GM18873 (cell line): Measurements from ENCODE around the gene TEX35.

Experiments used
- ATAC-seq: cut with Tn5 transposase; IDR thresholded peaks from one replicate; pipeline ENCODE4 v1.9.1; 2021; ENCODE audit warnings: mild to moderate bottlenecking, moderate library complexity, moderate number of reproducible peaks; ENCODE audit not compliant: unreplicated experiment, low FRiP score

The TEX35 gene

GRCh38 chr1:178513278-178513983 lies 522 bp downstream of the TEX35 start:
- no peak for ATAC-seq

DNA sequence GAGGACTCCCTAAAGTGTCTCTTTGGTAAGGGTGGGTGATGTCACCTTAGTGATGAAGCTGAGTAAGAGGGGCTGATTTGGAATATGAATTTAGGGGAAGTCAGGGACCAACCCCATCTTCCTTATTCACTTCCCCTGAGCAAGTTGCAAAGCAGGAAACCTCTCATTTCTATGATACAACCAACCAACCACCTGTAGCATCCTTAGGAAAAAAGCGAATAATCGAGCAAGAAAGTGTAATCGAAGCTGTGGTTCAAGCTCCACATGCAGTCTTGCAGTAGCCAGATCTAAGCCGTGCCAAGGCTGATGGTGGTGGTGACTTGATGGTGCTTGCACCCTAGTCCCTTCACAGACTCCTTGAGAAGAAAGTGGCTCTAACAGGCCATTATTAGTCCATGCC lies 3.2 kb downstream of the TEX35 start:
- ATAC-seq = no peak

DNA sequence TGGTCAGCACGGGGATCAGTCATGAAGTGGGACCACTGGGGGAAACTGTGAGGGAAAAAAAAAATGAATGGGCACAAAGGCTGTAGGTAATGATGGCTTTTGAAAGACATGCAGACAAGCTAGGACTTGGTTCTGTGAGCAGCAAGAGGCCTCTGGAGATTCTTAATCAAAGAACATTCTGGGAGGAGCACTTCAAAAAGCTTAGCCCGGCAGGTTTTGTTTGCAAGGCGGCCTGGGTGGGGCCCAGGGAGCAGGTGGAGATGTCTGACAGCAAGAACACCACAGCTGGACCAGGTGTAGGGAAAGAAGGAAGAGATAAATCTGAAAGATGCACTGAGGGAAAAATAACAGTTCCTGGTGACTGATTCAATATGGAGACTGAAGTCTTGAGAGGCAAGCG lies 6.0 kb downstream of the TEX35 start:
- no peak for ATAC-seq

GRCh38 chr1:178520803-178521202 lies 7.9 kb downstream of the TEX35 start:
- no peak for ATAC-seq

- no peak for ATAC-seq
Observed at GRCh38 chr1:178521241-178521640, 8.3 kb downstream of the TEX35 start.

GRCh38 chr1:178527117-178527516 lies 14.2 kb downstream of the TEX35 start:
- ATAC-seq = no peak

DNA sequence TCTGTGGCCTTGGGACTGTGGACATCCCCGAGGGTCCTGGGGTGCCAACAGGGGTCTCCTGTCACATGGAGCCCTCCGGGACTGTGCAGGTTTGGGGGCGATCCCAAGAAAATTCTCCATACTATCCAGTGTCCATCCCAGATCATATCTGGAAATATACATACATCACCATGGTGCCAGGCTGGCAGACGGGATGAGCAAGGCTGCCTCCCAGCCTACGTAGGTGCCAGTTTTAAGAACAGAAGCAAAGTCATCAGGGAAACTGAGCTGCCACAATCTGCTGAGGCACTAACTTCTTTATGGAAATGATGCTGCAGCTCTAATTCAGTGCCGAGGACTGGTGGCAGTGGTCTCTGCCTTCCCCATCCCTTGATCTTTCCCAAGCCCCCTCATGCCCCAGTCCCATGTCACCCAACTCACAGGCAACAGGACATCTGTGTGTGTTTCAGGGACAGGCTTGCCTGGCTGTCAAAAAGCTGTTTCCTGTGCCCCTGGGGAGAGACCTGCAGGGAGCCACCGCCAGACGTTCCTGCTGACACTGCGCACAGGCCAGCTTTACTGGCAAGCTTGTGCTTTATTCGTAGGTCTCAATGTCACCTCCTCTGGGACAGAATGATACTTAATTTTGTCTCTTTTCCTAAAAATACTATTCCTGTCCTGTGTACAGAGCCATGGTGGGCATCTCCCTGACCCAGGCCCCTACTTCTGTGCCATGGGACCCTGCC lies 15.5 kb downstream of the TEX35 start:
- no peak for ATAC-seq

DNA sequence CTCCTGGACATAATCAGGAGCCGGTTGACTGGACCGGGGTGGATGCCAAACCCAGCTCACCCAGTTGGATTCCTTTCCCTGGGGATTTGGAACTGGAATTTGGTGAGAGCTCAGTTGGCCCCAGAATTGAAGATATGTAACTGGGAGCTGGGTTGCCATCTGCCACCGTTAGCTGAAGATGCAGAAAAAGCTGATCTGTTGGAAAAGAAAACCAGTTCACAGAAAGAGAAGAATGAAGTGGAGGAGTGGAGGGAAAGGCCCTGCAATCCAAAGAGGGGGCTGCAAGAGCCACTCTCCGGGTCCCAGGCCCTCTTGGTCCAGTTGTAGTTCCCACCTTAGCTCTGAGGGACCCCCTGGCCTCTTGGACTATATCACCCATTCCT lies 16.0 kb downstream of the TEX35 start:
- ATAC-seq = no peak

- no peak for ATAC-seq
Observed at GRCh38 chr1:178529364-178530036, 16.6 kb downstream of the TEX35 start.

GRCh38 chr1:178530037-178530402 lies 17.1 kb downstream of the TEX35 start:
- no peak for ATAC-seq

DNA sequence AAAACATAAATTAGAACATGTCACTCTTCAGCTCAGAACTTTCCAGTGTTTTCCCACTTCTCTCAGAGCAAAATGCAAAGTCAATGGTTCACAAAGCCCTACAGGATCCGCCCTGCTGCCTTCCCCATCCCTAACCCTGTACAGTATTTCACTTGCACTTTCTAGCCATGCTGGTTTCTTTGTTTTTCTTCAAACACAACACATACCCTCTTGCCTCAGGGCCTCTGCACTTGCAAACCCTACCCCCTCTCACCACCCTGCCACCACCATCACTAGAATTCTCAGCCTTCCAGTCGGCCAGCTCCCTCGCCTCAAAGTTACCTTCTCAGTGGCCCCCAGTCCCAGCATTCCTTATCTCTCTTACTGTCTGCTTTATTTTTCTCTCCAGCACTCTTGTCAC lies 17.6 kb downstream of the TEX35 start:
- ATAC-seq = no peak

DNA sequence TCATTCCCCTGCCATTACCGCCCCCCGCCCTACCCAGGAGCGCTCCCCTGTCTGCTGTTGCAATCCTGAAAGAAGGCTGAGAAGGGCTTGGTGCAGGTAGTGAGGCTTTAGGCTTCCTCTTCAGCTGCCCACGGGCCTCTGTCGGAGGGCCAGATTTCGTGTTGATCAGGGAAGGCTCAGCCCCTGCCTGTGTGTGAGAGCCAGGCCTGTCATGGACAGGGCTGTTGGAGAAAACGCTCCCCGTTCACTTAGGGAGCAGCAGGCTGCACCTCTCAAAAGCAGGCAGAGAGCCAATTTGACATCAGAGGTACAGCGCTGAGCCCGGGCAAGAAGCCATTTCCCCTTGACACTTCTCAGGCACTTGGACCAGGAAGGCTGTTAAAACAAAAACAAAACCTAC lies 19.0 kb downstream of the TEX35 start:
- ATAC-seq = no peak

DNA sequence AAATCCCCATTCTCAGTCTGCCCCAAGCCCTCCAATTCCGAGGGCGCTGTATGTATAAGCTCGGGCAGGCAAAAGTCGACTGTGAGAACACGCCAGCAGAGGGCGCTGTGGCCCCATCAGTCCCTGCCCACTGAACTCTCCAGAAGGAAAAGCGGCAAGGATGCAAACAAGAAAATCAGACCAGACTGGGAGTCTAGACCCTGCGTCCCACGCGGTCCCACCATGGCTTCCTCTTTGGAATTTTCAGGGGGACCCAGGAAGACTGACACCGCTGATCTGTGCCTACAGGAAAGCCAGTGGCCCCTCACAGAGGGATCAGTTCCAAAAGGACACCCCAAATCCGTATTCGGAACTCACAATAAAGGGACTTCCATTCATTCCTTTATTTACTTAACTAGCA lies 19.5 kb downstream of the TEX35 start:
- ATAC-seq = no peak

DNA sequence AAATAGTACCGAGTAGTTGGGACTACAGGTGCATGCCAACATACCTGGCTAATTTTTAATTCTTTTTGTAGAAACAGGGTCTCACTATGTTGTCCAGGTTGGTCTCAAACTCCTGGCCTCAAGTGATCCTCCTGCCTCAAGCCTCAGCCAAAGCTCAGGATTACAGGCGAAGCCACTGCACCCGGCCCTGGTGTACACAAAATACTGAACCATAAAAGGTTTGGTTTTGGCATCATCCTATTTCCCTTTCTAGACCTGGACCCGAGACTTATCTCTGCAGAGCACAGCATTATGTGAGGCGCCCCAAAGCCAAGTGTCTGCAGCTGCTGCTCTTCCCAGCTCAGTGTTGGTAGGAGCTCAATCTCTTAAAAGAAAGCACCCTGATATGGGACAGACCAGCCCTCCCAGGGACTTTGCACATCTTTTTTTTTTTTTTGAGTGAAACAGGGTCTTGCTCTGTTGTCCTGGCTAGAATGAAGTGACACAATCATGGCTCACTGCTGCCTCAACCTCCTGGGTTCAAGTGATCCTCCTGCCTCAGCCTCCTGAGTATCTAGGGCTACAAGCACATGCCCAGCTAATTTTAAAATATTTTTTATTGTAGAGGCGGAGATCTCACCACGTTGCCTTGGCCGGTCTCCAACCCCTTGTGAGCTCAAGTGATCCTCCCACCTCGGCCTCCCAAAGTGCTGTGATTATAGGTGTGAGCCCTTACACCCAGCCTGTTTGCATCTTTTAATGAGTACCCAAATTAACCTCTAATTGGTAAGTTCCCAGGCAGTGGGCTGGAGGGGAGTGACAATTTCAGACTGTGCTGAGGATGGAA lies 20.4 kb downstream of the TEX35 start:
- no peak for ATAC-seq

GRCh38 chr1:178534137-178534868 lies 21.4 kb downstream of the TEX35 start:
- no peak for ATAC-seq

- no peak for ATAC-seq
Observed at GRCh38 chr1:178536329-178536728, 23.4 kb downstream of the TEX35 start.

DNA sequence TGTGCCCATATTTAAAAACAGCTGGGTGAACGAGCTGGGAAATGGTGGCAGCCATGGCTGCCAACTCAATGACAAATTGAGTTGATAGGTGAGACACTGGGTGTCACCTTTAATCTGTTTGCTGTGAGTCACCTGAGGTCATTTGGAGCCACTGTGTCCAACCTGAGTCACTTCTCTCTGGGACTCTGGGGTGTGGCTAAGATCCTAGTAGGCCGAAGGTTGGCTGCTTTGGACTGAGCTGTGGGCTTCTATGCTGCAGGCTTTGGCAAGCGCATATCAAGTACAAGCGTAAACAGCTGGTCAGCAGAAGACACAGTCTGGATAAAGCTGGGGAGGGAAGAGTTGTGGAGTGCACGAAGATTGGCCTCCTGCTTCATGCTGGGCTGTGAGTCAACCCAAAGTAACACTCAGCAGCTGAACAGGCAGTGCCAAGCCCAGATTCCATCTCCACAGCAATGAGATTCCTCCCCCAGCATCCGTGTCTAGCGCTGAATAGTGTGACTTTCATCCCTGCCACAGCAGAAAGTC lies 24.0 kb downstream of the TEX35 start:
- ATAC-seq = no peak

DNA sequence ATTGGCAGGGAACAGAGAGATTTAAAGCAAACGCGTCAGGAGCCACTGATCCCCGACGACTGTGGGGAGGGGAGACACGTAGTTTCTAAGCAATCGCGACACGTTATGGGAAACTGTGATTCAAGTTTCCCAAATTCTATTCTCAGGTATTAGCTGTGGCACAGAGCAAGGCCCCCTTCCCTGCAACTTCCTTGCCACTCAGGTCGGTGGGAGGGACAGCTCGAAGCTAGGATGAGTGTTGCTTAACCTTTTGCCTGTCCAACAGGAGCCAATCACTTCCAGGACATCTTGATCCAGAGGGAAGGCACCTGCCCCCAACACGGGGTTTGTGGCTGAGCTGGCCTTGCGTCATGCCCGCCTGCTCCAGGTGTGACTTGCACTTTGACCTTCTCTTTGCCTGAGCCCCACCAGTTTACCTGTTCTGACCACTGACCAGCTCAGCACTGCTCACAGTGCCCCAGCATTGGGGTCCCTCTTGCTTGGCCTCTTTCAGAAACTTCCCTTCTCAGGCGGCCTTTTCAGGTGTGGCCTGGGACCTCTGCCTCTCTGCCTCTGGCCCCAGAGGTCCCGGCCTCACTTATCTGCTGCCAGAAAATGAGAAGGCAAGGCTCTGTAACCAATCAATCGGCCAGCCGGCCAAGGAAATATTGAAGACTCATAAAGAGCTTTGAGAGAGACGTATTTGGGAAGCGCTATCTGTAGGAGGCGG lies 24.6 kb downstream of the TEX35 start:
- ATAC-seq = no peak

DNA sequence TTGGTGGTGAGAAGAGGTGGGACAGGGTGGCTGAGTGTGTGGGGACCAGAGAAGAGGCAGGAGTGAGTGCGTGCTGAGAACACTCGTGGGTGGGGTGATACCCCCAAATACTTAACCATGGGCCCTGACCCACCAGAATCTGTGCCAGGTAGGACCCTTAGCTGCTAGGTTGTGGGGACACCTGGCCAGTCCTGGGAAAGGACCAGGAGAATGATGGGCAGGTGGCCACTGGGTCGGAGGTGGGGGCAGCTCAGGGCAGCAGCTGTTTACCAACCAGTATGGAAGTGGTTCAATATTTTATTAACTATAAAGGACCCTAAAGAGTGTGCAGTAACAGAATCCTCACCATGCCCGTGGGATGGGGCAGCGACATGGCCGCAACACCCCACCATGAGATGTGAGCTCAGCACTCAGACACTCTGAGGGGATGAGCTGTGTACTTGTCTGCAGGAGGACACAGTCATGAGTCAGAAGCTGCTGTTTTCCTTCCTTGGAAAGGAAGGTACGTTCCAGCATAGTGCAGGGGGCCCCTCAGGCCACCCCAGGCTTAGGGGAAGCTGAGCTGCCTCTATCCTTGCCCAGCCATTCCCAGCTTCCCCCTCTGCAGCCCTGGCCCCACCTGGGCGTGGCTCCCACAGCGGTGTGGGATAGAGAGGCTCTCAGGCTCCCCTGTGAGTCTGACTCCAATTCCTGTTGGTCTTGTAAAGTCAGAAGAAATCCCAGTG lies 25.4 kb downstream of the TEX35 start:
- ATAC-seq = no peak
